HepG2 (cell line): ENCODE data around the gene SLCO4A1. TPM values are rescaled to one million over a fixed set of nuclear protein-coding genes. Genes with fewer than 3 reads are reported as not detected.
A peak's percentile ranks its signal among the peaks of the same experiment; 100 is the strongest.

Experiments used
- BORCS8-MEF2B ChIP-seq: sonication (generic); formaldehyde crosslinking; IDR thresholded peaks from 2 replicates; pipeline ENCODE4 v1.8.0; 2022; ENCODE audit warnings: mild to moderate bottlenecking, missing genetic modification reagents
- CEBPB ChIP-seq: IDR thresholded peaks from 2 replicates; pipeline ENCODE4 v1.6.1; 2011; ENCODE audit warnings: low read depth, low read length, improper control_type of control experiment, borderline replicate concordance
- CHCHD3 ChIP-seq: sonication (generic); formaldehyde crosslinking; IDR thresholded peaks from 2 replicates; pipeline ENCODE4 v1.8.0; 2022; ENCODE audit warnings: mild to moderate bottlenecking, missing genetic modification reagents, moderate library complexity
- ERF ChIP-seq: IDR thresholded peaks from 2 replicates; pipeline ENCODE4 v1.6.1; 2018; ENCODE audit warnings: missing biosample characterization, missing genetic modification reagents
- GPN1 ChIP-seq: sonication (generic); formaldehyde crosslinking; IDR thresholded peaks from 2 replicates; pipeline ENCODE4 v1.5.1; 2020; ENCODE audit warnings: missing genetic modification reagents, borderline replicate concordance
- MAF1 ChIP-seq: sonication (generic); formaldehyde crosslinking; IDR thresholded peaks from 2 replicates; pipeline ENCODE4 v1.5.0; 2020; ENCODE audit warnings: missing genetic modification reagents, borderline replicate concordance
- PAF1 ChIP-seq: IDR thresholded peaks from 2 replicates; pipeline ENCODE4 v1.6.1; 2016; ENCODE audit warnings: missing genetic modification reagents, missing compliant biosample characterization
- SMYD3 ChIP-seq: sonication (generic); formaldehyde crosslinking; IDR thresholded peaks from 2 replicates; pipeline ENCODE4 v1.8.1; 2023; ENCODE audit warnings: mild to moderate bottlenecking, missing genetic modification reagents
- SP140L ChIP-seq: sonication (generic); formaldehyde crosslinking; IDR thresholded peaks from 2 replicates; pipeline ENCODE4 v1.4.0; 2020; ENCODE audit warnings: missing genetic modification reagents, borderline replicate concordance
- SYNCRIP ChIP-seq: fragments of 200-400 bp; formaldehyde crosslinking; IDR thresholded peaks from 2 replicates; pipeline ENCODE4 v1.6.1; 2018; ENCODE audit warnings: mild to moderate bottlenecking, low read depth, low read length; ENCODE audit not compliant: insufficient read depth
- ZNF101 ChIP-seq: sonication (generic); formaldehyde crosslinking; IDR thresholded peaks from 2 replicates; pipeline ENCODE4 v1.4.0; 2020; ENCODE audit warnings: mild to moderate bottlenecking, low read depth, missing genetic modification reagents, borderline replicate concordance
- ZNF274 ChIP-seq: sonication (generic); formaldehyde crosslinking; IDR thresholded peaks from 2 replicates; pipeline ENCODE4 v1.5.1; 2020; ENCODE audit warnings: mild to moderate bottlenecking, missing genetic modification reagents
- ZNF337 ChIP-seq: sonication (generic); formaldehyde crosslinking; IDR thresholded peaks from 2 replicates; pipeline ENCODE4 v1.5.1; 2020; ENCODE audit warnings: missing genetic modification reagents, low read depth, mild to moderate bottlenecking, borderline replicate concordance
- ZNF878 ChIP-seq: sonication (generic); formaldehyde crosslinking; IDR thresholded peaks from 2 replicates; pipeline ENCODE4 v1.8.1; 2023; ENCODE audit warnings: mild to moderate bottlenecking, missing genetic modification reagents, moderate library complexity
- ZSCAN29 ChIP-seq: sonication (generic); formaldehyde crosslinking; conservative IDR thresholded peaks from 2 replicates; pipeline ENCODE4 v1.4.0; 2020; ENCODE audit warnings: mild to moderate bottlenecking, missing genetic modification reagents
- polyA plus RNA-seq, 8 experiments: library from polyadenylated mRNA; depleted of rRNA in 3 of 8; stranded (reverse) in 7 of 8; unstranded in 1 of 8; fragments of >200 nt; fragmentation: Illumina TruSeq in 4 of 8; extraction: Trizol in 4 of 8; gene quantifications; 2 replicates each; pipeline versions ENCODE4 v1.2.1 to v1.2.3, GENCODE V29; 2011 to 2016; ENCODE audit warnings: low read depth in 4 of 8, missing spikeins in 1 of 8, mixed read lengths in 1 of 8; ENCODE audit not compliant: insufficient read depth in 1 of 8
- total RNA-seq, 5 experiments: library from RNA; depleted of rRNA; stranded (reverse); fragments of >200 nt; fragmentation: Illumina TruSeq; extraction: Trizol; gene quantifications; 2 replicates each; pipeline ENCODE4 v1.2.3, GENCODE V29; 2016; ENCODE audit warnings: low read depth in 1 of 5
- TF ChIP-seq, protein P1 (sequence below): sonication (generic); formaldehyde crosslinking; IDR thresholded peaks from 2 replicates; pipeline ENCODE4 v1.5.1; 2020; ENCODE audit warnings: missing genetic modification reagents, mild to moderate bottlenecking, borderline replicate concordance
- TF ChIP-seq, protein P2 (sequence below): sonication (generic); formaldehyde crosslinking; IDR thresholded peaks from 2 replicates; pipeline ENCODE4 v1.5.1; 2020; ENCODE audit warnings: mild to moderate bottlenecking, missing genetic modification reagents, moderate library complexity
- TF ChIP-seq, protein P3 (sequence below): sonication (generic); formaldehyde crosslinking; IDR thresholded peaks from 2 replicates; pipeline ENCODE4 v1.5.0; 2020; ENCODE audit warnings: missing genetic modification reagents, mild to moderate bottlenecking, borderline replicate concordance
- TF ChIP-seq, protein P4 (sequence below): IDR thresholded peaks from 2 replicates; pipeline ENCODE4 v1.6.1; 2016; ENCODE audit warnings: missing genetic modification reagents, missing compliant biosample characterization
- TF ChIP-seq, protein P5 (sequence below): sonication (generic); formaldehyde crosslinking; IDR thresholded peaks from 2 replicates; pipeline ENCODE4 v1.8.1; 2023; ENCODE audit warnings: mild to moderate bottlenecking, missing genetic modification reagents, borderline replicate concordance
- TF ChIP-seq, protein P6 (sequence below): sonication (generic); formaldehyde crosslinking; IDR thresholded peaks from 2 replicates; pipeline ENCODE4 v1.4.0; 2020; ENCODE audit warnings: missing genetic modification reagents, low read depth, mild to moderate bottlenecking, borderline replicate concordance

Gene SLCO4A1
- total and polyA plus RNA-seq, 2 of the 13 experiments (the other 11 are each of a cell fraction or from before 2014, with no cell fraction given): 55.5 to 112 TPM

DNA sequence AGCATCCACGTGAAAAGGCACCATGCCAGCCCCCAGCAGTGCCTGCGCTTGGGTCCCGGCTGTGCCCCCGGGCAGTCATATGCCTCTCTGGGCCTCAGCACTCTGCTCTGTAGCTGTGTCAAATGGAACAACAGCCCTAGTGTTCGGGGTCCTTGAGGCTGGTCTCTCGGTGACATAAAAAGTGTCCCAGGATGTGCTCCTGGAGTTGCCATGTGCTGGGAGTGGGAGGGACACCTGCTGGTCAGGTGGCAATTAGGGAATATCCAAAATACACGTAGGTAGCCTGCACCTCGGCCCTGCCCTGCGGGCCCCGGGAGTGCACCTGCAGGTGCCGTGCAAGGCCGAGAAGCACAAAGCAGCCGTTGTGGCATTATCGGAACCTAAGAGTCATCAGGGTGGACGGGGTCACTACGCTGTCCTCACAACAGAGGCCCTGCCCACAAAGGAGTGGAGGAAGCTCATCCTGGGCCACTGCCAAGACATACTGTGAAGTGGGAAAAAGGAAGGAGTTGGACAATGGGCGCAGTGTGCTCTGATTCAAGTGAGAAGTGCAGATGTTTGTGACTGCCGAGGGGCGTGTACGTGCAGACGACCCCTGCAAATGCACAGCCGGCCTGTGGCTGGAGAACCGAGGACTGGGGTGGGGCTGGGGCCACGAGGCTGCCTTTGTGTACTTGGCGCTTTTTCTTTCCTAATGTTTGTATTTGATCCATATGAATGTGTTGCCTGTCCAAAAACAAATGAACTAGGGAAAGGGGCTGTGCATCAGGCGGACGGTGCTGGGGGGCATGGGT lies 24.6 kb downstream of the SLCO4A1 start (continued):
- TF ChIP-seq, protein P1, sequence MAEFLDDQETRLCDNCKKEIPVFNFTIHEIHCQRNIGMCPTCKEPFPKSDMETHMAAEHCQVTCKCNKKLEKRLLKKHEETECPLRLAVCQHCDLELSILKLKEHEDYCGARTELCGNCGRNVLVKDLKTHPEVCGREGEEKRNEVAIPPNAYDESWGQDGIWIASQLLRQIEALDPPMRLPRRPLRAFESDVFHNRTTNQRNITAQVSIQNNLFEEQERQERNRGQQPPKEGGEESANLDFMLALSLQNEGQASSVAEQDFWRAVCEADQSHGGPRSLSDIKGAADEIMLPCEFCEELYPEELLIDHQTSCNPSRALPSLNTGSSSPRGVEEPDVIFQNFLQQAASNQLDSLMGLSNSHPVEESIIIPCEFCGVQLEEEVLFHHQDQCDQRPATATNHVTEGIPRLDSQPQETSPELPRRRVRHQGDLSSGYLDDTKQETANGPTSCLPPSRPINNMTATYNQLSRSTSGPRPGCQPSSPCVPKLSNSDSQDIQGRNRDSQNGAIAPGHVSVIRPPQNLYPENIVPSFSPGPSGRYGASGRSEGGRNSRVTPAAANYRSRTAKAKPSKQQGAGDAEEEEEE (CRISPR knock-in tag): no peak; the same call in 1 of the 2 replicates
- TF ChIP-seq PAF1 (CRISPR knock-in tag) (no peak), ZNF274 (CRISPR knock-in tag) (peak; percentile 66), SMYD3 (peak; percentile 96), CHCHD3 (CRISPR knock-in tag) (no peak), ZNF101 (CRISPR knock-in tag) (0 out of 2 replicates have a peak, but pooled peaks have one; percentile 32), CEBPB (no peak), ZNF337 (peak; percentile 83; the same call in 1 of the 2 replicates), BORCS8-MEF2B (CRISPR knock-in tag) (peak; percentile 67; the same call in 1 of the 2 replicates), ZSCAN29 (CRISPR knock-in tag) (peak; percentile 62; the same call in 1 of the 2 replicates), SYNCRIP (no peak), ZNF878 (CRISPR knock-in tag) (peak; percentile 84), GPN1 (peak; percentile 30; the same call in 1 of the 2 replicates), SP140L (CRISPR knock-in tag) (no peak), ERF (CRISPR knock-in tag) (peak; percentile 98), MAF1 (CRISPR knock-in tag) (no peak; the same call in 1 of the 2 replicates)
- TF ChIP-seq, protein P2, sequence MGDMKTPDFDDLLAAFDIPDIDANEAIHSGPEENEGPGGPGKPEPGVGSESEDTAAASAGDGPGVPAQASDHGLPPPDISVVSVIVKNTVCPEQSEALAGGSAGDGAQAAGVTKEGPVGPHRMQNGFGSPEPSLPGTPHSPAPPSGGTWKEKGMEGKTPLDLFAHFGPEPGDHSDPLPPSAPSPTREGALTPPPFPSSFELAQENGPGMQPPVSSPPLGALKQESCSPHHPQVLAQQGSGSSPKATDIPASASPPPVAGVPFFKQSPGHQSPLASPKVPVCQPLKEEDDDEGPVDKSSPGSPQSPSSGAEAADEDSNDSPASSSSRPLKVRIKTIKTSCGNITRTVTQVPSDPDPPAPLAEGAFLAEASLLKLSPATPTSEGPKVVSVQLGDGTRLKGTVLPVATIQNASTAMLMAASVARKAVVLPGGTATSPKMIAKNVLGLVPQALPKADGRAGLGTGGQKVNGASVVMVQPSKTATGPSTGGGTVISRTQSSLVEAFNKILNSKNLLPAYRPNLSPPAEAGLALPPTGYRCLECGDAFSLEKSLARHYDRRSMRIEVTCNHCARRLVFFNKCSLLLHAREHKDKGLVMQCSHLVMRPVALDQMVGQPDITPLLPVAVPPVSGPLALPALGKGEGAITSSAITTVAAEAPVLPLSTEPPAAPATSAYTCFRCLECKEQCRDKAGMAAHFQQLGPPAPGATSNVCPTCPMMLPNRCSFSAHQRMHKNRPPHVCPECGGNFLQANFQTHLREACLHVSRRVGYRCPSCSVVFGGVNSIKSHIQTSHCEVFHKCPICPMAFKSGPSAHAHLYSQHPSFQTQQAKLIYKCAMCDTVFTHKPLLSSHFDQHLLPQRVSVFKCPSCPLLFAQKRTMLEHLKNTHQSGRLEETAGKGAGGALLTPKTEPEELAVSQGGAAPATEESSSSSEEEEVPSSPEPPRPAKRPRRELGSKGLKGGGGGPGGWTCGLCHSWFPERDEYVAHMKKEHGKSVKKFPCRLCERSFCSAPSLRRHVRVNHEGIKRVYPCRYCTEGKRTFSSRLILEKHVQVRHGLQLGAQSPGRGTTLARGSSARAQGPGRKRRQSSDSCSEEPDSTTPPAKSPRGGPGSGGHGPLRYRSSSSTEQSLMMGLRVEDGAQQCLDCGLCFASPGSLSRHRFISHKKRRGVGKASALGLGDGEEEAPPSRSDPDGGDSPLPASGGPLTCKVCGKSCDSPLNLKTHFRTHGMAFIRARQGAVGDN: peak; percentile 97
- TF ChIP-seq, protein P3, sequence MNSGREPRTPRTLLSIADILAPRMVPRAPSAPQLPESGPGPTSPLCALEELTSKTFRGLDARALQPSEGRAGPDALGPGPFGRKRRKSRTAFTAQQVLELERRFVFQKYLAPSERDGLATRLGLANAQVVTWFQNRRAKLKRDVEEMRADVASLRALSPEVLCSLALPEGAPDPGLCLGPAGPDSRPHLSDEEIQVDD (CRISPR knock-in tag): no peak
- TF ChIP-seq, protein P4, sequence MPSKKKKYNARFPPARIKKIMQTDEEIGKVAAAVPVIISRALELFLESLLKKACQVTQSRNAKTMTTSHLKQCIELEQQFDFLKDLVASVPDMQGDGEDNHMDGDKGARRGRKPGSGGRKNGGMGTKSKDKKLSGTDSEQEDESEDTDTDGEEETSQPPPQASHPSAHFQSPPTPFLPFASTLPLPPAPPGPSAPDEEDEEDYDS (CRISPR knock-in tag): peak; percentile 89
- TF ChIP-seq, protein P5, sequence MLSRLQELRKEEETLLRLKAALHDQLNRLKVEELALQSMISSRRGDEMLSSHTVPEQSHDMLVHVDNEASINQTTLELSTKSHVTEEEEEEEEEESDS: peak; percentile 95; the same call in 1 of the 2 replicates
- TF ChIP-seq, protein P6, sequence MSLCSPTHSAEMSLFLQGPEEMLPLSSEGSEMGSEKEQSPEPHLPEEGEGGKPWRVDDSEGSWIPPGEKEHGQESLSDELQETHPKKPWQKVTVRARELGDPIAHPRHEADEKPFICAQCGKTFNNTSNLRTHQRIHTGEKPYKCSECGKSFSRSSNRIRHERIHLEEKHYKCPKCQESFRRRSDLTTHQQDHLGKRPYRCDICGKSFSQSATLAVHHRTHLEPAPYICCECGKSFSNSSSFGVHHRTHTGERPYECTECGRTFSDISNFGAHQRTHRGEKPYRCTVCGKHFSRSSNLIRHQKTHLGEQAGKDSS (CRISPR knock-in tag): peak; percentile 90
